DMS153 treated with DMSO at 0.1 percent for 48 hours (cell line): ENCODE data around the gene PNLIP.

Experiments
- DNase-seq: peaks from one replicate; lab custom pipeline; 2025; ENCODE audit not compliant: unreplicated experiment; lab: John Stamatoyannopoulos, UW

PNLIP gene

DNA sequence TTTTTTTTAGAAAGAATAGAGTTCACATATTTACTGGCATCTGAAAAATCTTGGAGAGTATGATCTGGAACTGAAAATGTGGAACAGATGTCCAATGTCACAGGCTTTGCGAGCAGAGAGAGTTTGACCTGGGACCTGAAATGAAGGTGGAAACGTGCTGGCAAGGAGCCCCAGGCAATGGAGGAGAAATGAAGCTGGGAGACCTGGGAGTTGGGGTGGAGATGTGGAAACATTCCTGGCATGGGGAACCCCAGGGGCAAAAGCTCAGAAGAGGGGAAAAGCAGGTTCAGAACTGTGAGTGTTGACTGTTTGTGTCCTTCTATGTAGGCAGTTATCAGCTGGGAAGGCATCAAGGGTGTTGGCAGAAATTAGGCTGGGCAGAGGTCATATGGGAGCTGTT is 67.7 kb downstream of the PNLIP start:
- DNase-seq: no peak

DNA sequence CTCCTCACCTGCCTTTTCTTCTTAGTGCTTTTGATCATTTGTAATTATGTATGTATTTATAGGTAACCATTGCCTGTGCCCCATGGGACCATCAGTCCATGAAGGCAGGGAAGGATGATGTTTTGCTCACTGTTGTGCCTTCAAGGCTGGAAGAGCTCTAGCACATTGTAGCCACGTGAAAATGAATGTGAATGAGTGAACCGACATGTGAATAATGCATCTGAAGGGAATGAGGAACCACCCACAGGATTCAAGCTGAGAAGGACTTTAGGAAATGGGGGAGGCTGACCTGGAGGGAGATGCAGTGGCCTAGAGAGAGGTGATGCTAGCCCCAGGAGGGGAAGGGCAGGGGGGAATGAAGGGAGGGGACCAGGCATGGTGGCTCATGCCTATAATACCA is 69.1 kb downstream of the PNLIP start:
- no peak for DNase-seq

DNA sequence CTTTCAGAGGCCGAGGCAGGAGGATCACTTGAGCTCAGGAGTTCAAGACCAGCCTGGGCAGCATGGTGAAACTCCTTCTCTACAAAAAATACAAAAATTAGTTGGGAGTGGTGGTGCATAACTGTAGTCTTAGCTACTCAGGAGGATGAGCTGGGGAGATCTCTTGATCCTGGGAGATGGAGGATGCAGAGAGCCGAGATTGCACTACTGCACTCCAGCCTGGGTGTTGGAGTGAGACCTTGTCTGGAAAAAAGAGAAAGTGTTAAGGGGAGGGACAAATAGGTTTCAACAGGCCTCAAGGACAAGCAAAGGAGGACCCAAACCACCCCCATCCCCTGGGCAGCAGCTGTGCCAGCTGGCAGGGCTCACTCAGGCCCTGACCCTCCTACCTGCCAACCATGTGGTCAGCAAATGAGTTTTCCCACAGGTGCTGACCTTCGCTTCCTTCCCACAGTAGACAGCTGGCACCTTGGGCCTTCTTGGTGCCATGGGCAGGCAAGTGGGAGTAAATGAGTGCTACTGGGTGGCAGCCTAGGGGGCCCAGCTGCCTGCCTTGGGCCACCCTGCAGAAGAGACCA is 69.6 kb downstream of the PNLIP start:
- no peak for DNase-seq
